ENCODE data around the gene PRTFDC1.

DNA sequence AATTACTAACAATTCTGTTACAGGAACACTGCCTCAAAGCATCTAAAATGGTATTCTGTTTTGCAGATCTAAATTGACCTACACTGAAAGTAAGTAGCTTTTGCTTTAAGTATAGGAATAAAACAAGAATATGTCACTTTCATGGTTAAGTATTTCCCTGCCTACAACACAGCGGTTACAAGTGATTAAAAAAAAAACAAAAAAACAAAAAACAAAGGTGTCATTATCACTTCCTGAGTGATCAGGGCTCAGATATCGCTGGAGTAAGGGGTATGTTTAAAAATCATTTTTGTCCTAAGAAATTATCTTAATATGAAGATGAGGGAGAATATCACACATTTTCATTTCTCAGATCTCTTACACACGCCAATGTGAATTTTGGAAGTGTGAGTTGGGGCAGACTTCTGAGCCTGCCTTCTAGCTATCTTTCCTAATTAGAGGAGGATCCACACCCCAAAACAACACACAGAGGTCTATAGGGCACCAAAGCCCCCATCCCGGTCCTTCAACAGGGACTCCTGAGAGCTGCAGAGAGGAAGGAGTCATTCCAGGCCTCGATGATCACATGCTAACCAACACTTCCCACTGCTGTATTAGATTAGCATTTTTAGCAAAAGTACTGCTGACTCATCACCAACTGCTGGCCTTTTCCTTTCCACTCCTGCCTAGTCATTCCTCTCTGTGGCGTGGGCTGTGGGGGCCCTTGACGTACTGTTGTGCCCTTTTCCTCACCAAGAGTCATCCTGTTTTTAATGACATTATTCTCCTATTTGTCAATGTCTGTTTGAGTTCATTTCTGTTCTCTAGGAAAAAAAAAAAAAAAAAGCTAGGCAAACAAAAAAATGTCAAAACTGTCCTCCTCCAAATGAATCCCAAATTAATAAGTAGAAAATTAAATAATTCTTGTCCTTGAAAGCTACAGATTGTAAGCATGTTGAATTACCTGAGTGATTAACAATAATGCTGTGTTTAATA is 31.2 kb downstream of the PRTFDC1 start:
- TF ChIP-seq, protein P1, sequence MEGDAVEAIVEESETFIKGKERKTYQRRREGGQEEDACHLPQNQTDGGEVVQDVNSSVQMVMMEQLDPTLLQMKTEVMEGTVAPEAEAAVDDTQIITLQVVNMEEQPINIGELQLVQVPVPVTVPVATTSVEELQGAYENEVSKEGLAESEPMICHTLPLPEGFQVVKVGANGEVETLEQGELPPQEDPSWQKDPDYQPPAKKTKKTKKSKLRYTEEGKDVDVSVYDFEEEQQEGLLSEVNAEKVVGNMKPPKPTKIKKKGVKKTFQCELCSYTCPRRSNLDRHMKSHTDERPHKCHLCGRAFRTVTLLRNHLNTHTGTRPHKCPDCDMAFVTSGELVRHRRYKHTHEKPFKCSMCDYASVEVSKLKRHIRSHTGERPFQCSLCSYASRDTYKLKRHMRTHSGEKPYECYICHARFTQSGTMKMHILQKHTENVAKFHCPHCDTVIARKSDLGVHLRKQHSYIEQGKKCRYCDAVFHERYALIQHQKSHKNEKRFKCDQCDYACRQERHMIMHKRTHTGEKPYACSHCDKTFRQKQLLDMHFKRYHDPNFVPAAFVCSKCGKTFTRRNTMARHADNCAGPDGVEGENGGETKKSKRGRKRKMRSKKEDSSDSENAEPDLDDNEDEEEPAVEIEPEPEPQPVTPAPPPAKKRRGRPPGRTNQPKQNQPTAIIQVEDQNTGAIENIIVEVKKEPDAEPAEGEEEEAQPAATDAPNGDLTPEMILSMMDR (conservative IDR thresholded peaks at IDR 0.05 in 1 of 2, IDR thresholded peaks at IDR 0.05 in 1 of 2; ENCODE audit: low read depth in 1 of 2, low read length in 2 of 2) = no peak
- TF ChIP-seq EZH2 (IDR thresholded peaks at IDR 0.05; ENCODE audit: low read length, missing control alignments) = no peak
